ENCODE results near the gene PON3. TPM values are rescaled to one million over a fixed set of nuclear protein-coding genes. Genes with fewer than 3 reads are reported as not detected.

The PON3 gene
- total RNA-seq, 1 donor from 2014 or later: 36.4 TPM

GRCh38 chr7:95411036-95411435 lies 14.9 kb upstream of the PON3 start:
- no peaks in the 10 kb centered on the region for H3K27me3 ChIP-seq
- intact Hi-C loops (cut with DNase I): no loop called here
- no peak for TF ChIP-seq CTCF (IDR thresholded peaks at IDR 0.05)
- no peaks in the 10 kb centered on the region for H3K9me3 ChIP-seq
- no peak overlapping the region for H3K27ac ChIP-seq
- no peak for DNase-seq
- peaks cover 71% of the 10 kb centered on the region for H3K36me3 ChIP-seq
- no peaks in the 10 kb centered on the region for H3K4me1 ChIP-seq
- no peak for ATAC-seq
- no peak overlapping the region for H3K4me3 ChIP-seq

- DNase-seq (no peak), ATAC-seq (no peak)
- no peak overlapping the region for H3K27ac ChIP-seq
- no peak overlapping the region for H3K4me3 ChIP-seq
- intact Hi-C loops (cut with DNase I): no loop called here
- H3K9me3 ChIP-seq: no peaks in the 10 kb centered on the region
- no peaks in the 10 kb centered on the region for H3K27me3 ChIP-seq
- H3K4me1 ChIP-seq: no peaks in the 10 kb centered on the region
- no peak for TF ChIP-seq CTCF (IDR thresholded peaks at IDR 0.05)
- H3K36me3 ChIP-seq: peaks cover 59% of the 10 kb centered on the region
Measured at GRCh38 chr7:95407751-95408150, 11.6 kb upstream of the PON3 start.

GRCh38 chr7:95405800-95406199 lies 9.6 kb upstream of the PON3 start:
- Histone ChIP-seq H3K27me3 (no peaks in the 10 kb centered on the region), H3K4me1 (no peaks in the 10 kb centered on the region), H3K36me3 (peaks cover 42% of the 10 kb centered on the region), H3K27ac (no peak overlapping the region), H3K9me3 (no peaks in the 10 kb centered on the region), H3K4me3 (no peak overlapping the region)
- intact Hi-C loops (cut with DNase I): no loop called here
- TF ChIP-seq CTCF (IDR thresholded peaks at IDR 0.05): no peak
- DNase-seq: no peak
- ATAC-seq: no peak

GRCh38 chr7:95405208-95405607 lies 9.0 kb upstream of the PON3 start:
- Histone ChIP-seq H3K9me3 (no peaks in the 10 kb centered on the region), H3K36me3 (peaks cover 37% of the 10 kb centered on the region), H3K27me3 (no peaks in the 10 kb centered on the region), H3K27ac (no peak overlapping the region), H3K4me1 (no peaks in the 10 kb centered on the region), H3K4me3 (no peak overlapping the region)
- intact Hi-C loops (cut with DNase I): no loop called here
- TF ChIP-seq CTCF (IDR thresholded peaks at IDR 0.05): no peak
- ATAC-seq (no peak), DNase-seq (no peak)

GRCh38 chr7:95404316-95404865 lies 8.2 kb upstream of the PON3 start:
- Histone ChIP-seq H3K36me3 (peaks cover 30% of the 10 kb centered on the region), H3K9me3 (no peaks in the 10 kb centered on the region), H3K4me3 (no peak overlapping the region), H3K27ac (no peak overlapping the region), H3K4me1 (no peaks in the 10 kb centered on the region), H3K27me3 (no peaks in the 10 kb centered on the region)
- intact Hi-C loops (cut with DNase I): no loop called here
- peak; percentile 49 for ATAC-seq
- DNase-seq: no peak
- no peak for TF ChIP-seq CTCF (IDR thresholded peaks at IDR 0.05)
